Measurements from ENCODE around the gene TBX4.
"Not testable (repeated sequence)": the region's sequence is repeated elsewhere in the genome, so short reads cannot be mapped to it uniquely, and the experiment has no call there.

TBX4 gene

GRCh38 chr17:61498042-61498994 lies 46.1 kb downstream of the TBX4 start:
- DNase-seq (ENCODE audit: low spot score) = no peak

GRCh38 chr17:61499632-61500031 lies 47.4 kb downstream of the TBX4 start:
- DNase-seq (ENCODE audit: low spot score) = no peak

GRCh38 chr17:61500287-61500686 lies 48.1 kb downstream of the TBX4 start:
- no peak for DNase-seq (ENCODE audit: low spot score)

- DNase-seq (ENCODE audit: low spot score) = no peak
Observed at GRCh38 chr17:61502292-61502691, 50.1 kb downstream of the TBX4 start.

- DNase-seq (ENCODE audit: low spot score) = no peak
Observed at GRCh38 chr17:61503961-61504360, 51.7 kb downstream of the TBX4 start.

- DNase-seq (ENCODE audit: low spot score) = no peak
Observed at GRCh38 chr17:61504697-61505096, 52.5 kb downstream of the TBX4 start.

- DNase-seq (ENCODE audit: low spot score) = no peak
Observed at GRCh38 chr17:61505846-61506627, 53.8 kb downstream of the TBX4 start.

GRCh38 chr17:61507383-61508066 lies 55.3 kb downstream of the TBX4 start:
- DNase-seq (ENCODE audit: low spot score) = no peak

GRCh38 chr17:61508912-61509311 lies 56.7 kb downstream of the TBX4 start:
- DNase-seq (ENCODE audit: low spot score) = no peak

GRCh38 chr17:61509454-61509853 lies 57.2 kb downstream of the TBX4 start:
- DNase-seq (ENCODE audit: low spot score) = not testable (repeated sequence)

GRCh38 chr17:61510237-61510636 lies 58.0 kb downstream of the TBX4 start:
- no peak for DNase-seq (ENCODE audit: low spot score)

- no peak for DNase-seq (ENCODE audit: low spot score)
Observed at GRCh38 chr17:61510991-61511390, 58.8 kb downstream of the TBX4 start.

GRCh38 chr17:61511480-61512182 lies 59.4 kb downstream of the TBX4 start:
- no peak for DNase-seq (ENCODE audit: low spot score)

GRCh38 chr17:61514491-61514890 lies 62.3 kb downstream of the TBX4 start:
- DNase-seq (ENCODE audit: low spot score) = no peak

GRCh38 chr17:61517265-61517664 lies 65.0 kb downstream of the TBX4 start:
- DNase-seq (ENCODE audit: low spot score) = no peak

GRCh38 chr17:61517843-61518606 lies 65.8 kb downstream of the TBX4 start:
- no peak for DNase-seq (ENCODE audit: low spot score)

GRCh38 chr17:61519139-61519538 lies 66.9 kb downstream of the TBX4 start:
- no peak for DNase-seq (ENCODE audit: low spot score)

GRCh38 chr17:61519754-61520440 lies 67.7 kb downstream of the TBX4 start:
- DNase-seq (ENCODE audit: low spot score) = no peak

- no peak for DNase-seq (ENCODE audit: low spot score)
Observed at GRCh38 chr17:61520897-61521296, 68.7 kb downstream of the TBX4 start.

GRCh38 chr17:61522088-61522487 lies 69.9 kb downstream of the TBX4 start:
- DNase-seq (ENCODE audit: low spot score) = no peak

All from ecto neural progenitor cell (in vitro differentiated cells).